ENCODE measurements around the gene SRSF12.

Gene SRSF12

DNA sequence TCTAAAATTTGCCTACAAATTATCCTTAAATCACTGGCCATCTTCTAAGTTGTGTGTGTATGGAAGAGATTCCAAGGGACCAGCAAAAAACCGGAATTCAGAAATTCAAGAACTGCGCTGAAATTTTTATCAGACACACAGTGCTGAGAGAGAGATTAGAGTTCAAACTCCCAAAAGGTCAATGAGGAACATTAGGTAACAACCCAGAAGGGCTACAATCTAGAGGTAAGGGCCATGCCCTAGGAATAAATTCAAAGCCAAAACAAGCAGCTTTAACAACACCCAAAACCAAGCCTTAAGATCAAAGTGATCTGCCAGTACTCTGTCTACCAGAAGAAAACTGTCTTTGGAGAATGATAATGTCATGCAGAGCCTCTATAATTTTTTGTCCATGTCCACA, 17.8 kb downstream of the SRSF12 start:
- H3K9ac ChIP-seq (ENCODE audit: low read length), result no peak overlapping the region
- H3K4me3 ChIP-seq (ENCODE audit: low read length), result no peak overlapping the region
- H3F3A ChIP-seq (ENCODE audit: insufficient read depth, low read length), result peaks cover 5% of the 10 kb centered on the region
- H3K27me3 ChIP-seq (replicated peaks; ENCODE audit: insufficient read depth, low read length), result no peaks in the 10 kb centered on the region
- H4K20me1 ChIP-seq (ENCODE audit: insufficient read depth, low read length), result no peaks in the 10 kb centered on the region
- H3K9me2 ChIP-seq (replicated peaks; ENCODE audit: insufficient read depth, low read length), result no peaks in the 10 kb centered on the region
- no peak for DNase-seq
- no peaks in the 10 kb centered on the region for H3K9me3 ChIP-seq (replicated peaks; ENCODE audit: insufficient read depth, low read length)
- no peaks in the 10 kb centered on the region for H3K79me2 ChIP-seq (ENCODE audit: low read length)
- no peak overlapping the region for H2AFZ ChIP-seq (ENCODE audit: low read length)
- H3K36me3 ChIP-seq (replicated peaks; ENCODE audit: insufficient read depth, low read length), result no peaks in the 10 kb centered on the region
- no peak overlapping the region for H3K4me2 ChIP-seq (ENCODE audit: low read depth, low read length)
- H3K4me1 ChIP-seq (ENCODE audit: low read length), result peaks cover 10% of the 10 kb centered on the region
- H3K27ac ChIP-seq (ENCODE audit: low read length), result no peak overlapping the region
- no peak for TF ChIP-seq EZH2phosphoT487 (IDR thresholded peaks at IDR 0.05; ENCODE audit: low read length)
- TF ChIP-seq EZH2 (optimal IDR thresholded peaks at IDR 0.05; ENCODE audit: low read depth, low read length), result no peak
- TF ChIP-seq, protein P1, sequence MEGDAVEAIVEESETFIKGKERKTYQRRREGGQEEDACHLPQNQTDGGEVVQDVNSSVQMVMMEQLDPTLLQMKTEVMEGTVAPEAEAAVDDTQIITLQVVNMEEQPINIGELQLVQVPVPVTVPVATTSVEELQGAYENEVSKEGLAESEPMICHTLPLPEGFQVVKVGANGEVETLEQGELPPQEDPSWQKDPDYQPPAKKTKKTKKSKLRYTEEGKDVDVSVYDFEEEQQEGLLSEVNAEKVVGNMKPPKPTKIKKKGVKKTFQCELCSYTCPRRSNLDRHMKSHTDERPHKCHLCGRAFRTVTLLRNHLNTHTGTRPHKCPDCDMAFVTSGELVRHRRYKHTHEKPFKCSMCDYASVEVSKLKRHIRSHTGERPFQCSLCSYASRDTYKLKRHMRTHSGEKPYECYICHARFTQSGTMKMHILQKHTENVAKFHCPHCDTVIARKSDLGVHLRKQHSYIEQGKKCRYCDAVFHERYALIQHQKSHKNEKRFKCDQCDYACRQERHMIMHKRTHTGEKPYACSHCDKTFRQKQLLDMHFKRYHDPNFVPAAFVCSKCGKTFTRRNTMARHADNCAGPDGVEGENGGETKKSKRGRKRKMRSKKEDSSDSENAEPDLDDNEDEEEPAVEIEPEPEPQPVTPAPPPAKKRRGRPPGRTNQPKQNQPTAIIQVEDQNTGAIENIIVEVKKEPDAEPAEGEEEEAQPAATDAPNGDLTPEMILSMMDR (IDR thresholded peaks at IDR 0.05; ENCODE audit: low read length), result no peak

DNA sequence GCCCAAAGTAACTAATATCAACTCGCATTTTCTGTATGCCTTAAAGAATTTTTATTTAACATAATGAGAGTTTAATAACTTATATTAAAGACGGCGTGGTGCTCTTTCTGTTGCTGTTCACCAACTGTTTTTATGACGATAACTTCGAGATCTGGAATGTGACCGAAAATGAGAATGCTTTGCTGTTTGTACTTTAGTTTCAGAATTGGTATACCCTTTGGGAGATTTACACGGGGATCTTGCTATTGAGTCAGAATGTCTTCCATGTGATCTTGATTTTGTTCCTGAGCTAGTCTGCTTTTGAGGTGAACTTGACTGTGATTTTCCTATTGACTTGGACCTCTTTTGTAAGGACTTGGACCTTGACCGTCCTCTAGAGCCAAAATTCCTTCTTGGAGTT, 19.4 kb downstream of the SRSF12 start:
- Histone ChIP-seq H3K9ac (ENCODE audit: low read length) (peak overlapping the region; percentile 20; the same call in 1 of the 2 replicates), H3K27me3 (replicated peaks; ENCODE audit: insufficient read depth, low read length) (no peaks in the 10 kb centered on the region), H4K20me1 (ENCODE audit: insufficient read depth, low read length) (no peaks in the 10 kb centered on the region), H3F3A (ENCODE audit: insufficient read depth, low read length) (peaks cover 5% of the 10 kb centered on the region), H3K9me2 (replicated peaks; ENCODE audit: insufficient read depth, low read length) (no peaks in the 10 kb centered on the region), H2AFZ (ENCODE audit: low read length) (peak overlapping the region; percentile 35; the same call in 1 of the 2 replicates), H3K79me2 (ENCODE audit: low read length) (no peaks in the 10 kb centered on the region), H3K4me3 (ENCODE audit: low read length) (peak overlapping the region; percentile 37), H3K9me3 (replicated peaks; ENCODE audit: insufficient read depth, low read length) (no peaks in the 10 kb centered on the region), H3K36me3 (replicated peaks; ENCODE audit: insufficient read depth, low read length) (no peaks in the 10 kb centered on the region), H3K4me2 (ENCODE audit: low read depth, low read length) (peak overlapping the region; percentile 68), H3K4me1 (ENCODE audit: low read length) (peaks cover 10% of the 10 kb centered on the region), H3K27ac (ENCODE audit: low read length) (peak overlapping the region; percentile 57)
- peak; percentile 65 for DNase-seq
- TF ChIP-seq, protein P1 (IDR thresholded peaks at IDR 0.05; ENCODE audit: low read length), result no peak
- no peak for TF ChIP-seq EZH2 (optimal IDR thresholded peaks at IDR 0.05; ENCODE audit: low read depth, low read length)
- no peak for TF ChIP-seq EZH2phosphoT487 (IDR thresholded peaks at IDR 0.05; ENCODE audit: low read length)

DNA sequence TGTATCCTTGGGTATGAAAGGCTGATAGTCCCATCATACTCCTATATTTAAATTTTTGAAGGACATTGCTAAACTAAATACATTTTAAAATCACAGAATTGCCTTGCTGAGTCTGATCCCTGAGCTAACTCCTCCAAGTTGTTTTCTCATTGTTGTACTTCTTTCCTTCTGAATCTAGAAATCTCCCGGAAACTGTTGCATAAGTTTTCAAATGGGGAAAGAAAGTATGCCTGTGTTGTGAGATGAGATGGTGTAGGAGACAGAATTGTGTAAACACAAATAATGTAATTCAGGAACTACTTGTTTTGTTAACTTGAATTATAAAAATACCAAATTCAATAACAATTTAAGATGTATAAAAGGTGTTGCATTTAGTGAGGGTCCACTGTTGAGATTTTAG, 30.0 kb downstream of the SRSF12 start:
- Histone ChIP-seq H2AFZ (ENCODE audit: low read length) (no peak overlapping the region), H3F3A (ENCODE audit: insufficient read depth, low read length) (peaks cover 3% of the 10 kb centered on the region; the same call in 1 of the 2 replicates)
- DNase-seq, result no peak

More for the DNA sequence above, 30.0 kb downstream of the SRSF12 start:
- Histone ChIP-seq H3K4me2 (ENCODE audit: low read depth, low read length) (no peak overlapping the region), H3K9me3 (replicated peaks; ENCODE audit: insufficient read depth, low read length) (no peaks in the 10 kb centered on the region), H3K9me2 (replicated peaks; ENCODE audit: insufficient read depth, low read length) (no peaks in the 10 kb centered on the region), H3K9ac (ENCODE audit: low read length) (no peak overlapping the region), H3K27me3 (replicated peaks; ENCODE audit: insufficient read depth, low read length) (no peaks in the 10 kb centered on the region), H3K27ac (ENCODE audit: low read length) (no peak overlapping the region), H3K36me3 (replicated peaks; ENCODE audit: insufficient read depth, low read length) (peaks cover 4% of the 10 kb centered on the region), H4K20me1 (ENCODE audit: insufficient read depth, low read length) (peaks cover 12% of the 10 kb centered on the region; the same call in 1 of the 2 replicates), H3K79me2 (ENCODE audit: low read length) (peaks cover 22% of the 10 kb centered on the region), H3K4me3 (ENCODE audit: low read length) (no peak overlapping the region), H3K4me1 (ENCODE audit: low read length) (peaks cover 14% of the 10 kb centered on the region; the same call in 1 of the 2 replicates)
- TF ChIP-seq, protein P1 (IDR thresholded peaks at IDR 0.05; ENCODE audit: low read length), result no peak

Measured in MM.1S (cell line).